HG03135 (cell line): Measurements from ENCODE around the gene STX17.
"Not testable (repeated sequence)": the region's sequence is repeated elsewhere in the genome, so short reads cannot be mapped to it uniquely, and the experiment has no call there.

Experiments used
- ATAC-seq: cut with Tn5 transposase; IDR thresholded peaks from one replicate; pipeline ENCODE4 v1.9.1; 2021; ENCODE audit warnings: mild to moderate bottlenecking, moderate library complexity; ENCODE audit not compliant: unreplicated experiment

Gene STX17

DNA sequence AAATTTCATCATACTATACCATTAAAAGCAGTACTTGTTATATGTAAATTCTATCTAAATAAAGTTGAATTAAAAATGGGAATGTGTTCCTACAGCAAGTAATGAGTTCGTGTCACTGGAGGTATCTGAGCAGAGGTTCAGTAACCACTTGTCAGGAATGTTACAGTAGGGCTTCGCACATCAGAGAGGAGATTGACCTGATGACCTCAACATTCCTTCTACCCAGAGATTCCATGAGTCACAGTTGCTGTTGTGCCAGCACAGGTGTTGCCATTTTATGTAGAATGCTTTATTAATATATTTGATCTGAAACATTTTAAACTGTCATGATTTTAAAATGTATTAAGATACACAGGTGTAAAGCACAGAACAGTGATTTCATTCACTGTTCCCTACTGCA is 60.3 kb downstream of the STX17 start:
- ATAC-seq = no peak

DNA sequence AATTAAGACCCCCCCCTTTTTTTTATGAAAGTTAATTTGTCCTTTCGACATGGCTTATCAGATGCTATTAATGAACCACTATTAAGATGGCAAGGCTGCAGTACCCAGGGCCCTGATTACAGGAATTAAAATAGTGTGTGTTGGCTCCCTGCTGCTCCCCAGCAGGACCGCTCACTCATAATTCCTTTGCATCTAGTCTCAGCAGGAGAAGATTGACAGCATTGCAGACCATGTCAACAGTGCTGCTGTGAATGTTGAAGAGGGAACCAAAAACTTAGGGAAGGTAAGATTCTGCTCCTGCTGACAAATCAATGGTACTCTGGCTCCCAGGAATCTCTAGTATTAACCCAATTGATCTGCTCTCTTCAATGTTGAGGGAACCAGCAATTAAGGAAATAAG is 61.0 kb downstream of the STX17 start:
- ATAC-seq = no peak

DNA sequence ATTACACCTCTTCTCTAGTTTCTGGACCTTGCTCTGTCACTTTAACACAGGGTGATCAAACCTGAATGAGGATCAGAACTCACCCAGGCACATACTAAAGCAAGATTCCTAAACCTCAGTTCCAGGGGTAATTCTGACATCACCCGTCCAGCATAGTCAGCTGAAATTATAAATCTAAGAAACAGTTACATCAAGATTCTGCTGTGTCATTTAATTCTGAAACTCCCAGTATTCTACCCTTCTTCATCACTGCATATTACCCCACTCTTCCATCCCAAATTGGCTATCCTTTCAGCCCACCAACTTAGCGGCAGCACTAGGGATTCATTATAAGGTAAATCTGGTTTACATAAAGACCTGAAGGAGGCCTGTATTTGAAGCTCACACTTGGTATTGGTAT is 64.0 kb downstream of the STX17 start:
- ATAC-seq = no peak

DNA sequence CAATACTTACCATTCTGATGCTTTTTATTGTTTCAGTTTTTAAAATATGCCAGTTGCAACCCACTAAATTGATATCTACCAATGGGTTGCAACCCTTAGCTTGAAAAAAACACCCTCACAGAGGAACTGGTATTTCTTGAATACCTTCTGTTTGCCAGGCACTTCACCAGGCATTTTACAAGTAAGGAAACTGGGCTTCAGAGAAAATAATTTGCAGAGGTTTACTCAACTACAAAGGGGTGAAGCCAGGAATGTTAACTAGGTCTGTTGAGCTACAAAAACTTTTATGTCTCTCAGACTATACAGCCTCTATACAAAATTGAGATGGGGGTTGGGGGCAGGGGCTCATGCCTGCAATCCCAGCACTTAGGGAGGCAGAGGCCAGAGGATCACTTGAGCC is 65.0 kb downstream of the STX17 start:
- no peak for ATAC-seq

DNA sequence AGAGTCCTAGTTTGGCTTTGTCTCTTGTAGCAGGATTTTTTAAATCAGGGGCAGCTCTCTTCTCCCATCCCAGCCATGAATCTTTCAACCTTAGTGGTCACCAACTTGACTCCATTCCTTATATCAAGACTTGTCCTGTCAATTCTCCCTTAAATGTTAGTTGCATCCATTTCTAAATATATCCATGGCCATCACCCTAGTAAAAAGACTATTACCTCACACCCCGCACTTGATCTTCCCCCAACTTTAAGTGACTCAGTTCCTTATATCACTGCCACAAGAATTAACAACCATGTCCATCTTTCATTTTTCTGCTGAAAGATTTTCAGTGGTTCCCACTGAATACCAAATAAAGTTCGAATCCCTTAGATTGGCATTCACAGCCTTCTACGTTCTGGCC is 67.0 kb downstream of the STX17 start:
- ATAC-seq = no peak

DNA sequence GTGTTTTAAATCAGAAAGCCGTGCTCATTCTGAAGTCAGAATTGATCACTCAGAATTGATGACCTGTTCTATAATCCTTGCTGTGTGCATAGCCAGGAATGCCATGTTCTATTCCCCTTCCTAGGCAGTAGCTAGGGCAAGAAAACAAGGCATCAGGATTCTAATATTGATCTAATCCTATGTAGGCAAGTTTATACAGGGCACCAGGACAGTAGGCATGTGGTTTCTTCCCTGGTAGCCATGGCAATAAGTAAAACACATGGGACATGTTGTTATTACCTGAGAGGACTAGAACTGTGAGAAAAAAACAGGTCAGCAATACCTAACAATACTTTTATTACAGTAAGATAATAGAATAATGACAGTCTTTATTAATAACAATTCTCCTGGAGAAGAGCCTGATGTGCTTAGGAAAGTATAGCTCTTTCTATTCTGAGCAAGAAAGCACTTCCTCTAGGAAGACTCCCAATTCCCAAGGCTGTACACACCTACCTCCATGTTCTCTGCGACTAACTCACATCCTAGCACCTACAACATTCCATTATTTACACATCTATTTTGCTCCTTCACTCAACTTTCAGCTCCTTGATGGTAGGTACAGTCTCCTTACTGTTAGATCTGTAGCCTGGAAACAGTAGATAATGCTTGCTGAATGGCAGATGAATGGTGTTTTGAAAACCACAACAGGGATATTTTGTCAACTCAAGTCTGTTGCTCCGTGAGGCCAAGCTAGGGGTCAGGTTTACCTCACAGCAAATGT is 70.8 kb downstream of the STX17 start:
- ATAC-seq = no peak

DNA sequence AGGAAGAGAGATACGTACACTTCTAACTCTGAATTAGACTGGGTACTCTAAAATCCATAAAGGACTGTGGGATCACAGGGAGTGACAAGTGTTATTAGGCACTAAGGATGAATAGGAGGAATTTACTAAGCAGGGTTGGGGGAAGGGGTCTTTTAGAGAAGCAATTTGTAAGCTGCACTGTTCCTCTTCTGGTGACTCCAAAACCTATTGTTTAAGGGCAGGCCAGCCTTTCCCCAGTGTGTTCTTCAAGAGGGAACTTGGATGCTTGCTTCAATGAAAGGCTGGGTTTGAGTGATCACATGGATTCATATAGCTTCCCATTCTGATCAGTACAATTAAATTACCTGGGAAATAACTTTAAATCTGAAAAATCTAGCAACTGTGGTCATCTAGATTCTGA is 71.8 kb downstream of the STX17 start:
- no peak for ATAC-seq

DNA sequence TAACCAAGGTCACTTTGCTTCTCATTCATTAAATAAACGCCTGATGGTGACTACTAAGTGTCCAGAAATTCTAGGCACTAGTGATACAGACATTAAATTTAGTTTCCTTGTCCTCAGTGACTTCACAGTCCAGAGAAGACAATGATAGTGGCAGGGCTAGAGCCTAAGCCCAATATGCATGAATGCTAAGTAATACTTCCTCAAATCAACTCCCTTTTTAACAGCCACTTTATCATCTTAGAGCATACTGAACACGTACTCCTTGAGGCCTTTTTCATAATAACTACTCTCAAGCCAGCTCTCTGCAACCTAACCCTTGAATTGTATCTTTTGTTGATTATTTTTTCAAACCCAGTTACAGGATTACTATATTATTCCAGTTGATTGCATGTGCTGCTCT is 74.1 kb downstream of the STX17 start:
- ATAC-seq = no peak

DNA sequence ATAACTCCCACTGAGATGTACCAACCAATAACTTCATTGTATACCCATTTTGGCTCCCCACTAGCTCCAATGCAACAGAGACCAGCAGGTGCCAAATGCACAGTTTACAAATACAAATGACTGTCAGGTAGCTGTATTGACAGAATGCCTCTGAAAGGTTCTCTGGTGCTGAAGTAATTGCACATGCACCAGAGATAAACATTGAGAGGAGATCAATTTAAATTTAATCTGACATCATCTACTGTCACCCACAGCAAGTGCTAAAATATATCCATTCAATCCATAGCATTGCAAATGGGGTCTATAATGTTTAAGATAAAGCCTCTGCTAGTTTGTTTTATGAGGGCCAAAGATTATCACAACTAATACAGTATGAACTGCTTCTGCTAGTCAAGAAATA is 80.2 kb downstream of the STX17 start:
- ATAC-seq = no peak

DNA sequence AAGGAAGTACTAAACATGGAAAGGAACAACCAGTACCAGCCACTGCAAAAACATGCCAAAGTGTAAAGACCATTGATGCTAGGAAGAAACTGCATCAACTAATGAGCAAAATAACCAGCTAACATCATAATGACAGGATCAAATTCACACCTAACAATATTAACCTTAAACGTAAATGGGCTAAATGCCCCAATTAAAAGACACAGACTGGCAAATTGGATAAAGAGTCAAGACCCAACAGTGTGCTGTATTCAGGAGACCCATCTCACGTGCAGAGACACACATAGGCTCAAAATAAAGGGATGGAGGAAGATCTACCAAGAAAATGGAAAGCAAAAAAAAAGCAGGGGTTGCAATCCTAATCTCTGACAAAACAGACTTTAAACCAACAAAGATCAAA is 84.1 kb downstream of the STX17 start:
- ATAC-seq = not testable (repeated sequence)

DNA sequence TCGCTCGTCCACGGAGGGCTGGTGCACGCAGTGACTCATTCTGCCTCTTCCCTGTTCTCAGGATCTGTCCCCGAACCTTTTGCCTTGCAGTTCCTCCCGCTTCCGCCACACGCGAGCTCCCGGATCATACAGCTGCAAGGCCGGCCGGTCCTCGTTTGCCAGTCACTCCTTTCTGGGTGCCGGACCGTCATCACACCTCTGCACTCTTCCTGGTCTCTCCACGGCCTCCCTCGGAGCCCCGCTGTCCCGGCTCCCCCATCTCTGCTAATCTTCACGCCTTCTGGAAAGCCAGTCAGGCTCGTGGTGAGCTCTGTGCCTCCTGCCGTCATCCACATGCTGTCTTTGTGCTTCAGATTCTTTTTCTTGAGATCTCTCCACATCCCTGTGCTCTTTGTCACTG is 91.8 kb downstream of the STX17 start:
- no peak for ATAC-seq

DNA sequence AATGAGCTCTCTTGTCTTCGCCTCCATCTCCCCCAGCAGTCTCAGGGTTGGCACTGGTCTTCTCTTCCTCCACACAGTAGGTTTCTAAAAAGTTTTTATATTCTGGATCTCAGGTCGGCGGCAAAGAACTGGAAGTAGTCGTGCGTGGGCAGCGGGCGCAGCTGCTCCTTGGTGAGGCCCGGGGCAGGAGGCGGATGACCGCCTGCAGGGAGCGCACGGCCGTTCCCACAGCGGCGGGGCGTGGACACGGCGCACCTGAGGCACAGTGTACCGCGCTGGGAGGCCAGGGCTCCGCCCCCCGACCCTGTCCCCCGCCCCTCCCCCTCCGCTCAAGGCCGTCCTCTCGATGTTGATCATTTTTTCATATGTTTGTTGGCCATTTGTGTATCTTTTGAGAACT is 92.4 kb downstream of the STX17 start:
- ATAC-seq = no peak

DNA sequence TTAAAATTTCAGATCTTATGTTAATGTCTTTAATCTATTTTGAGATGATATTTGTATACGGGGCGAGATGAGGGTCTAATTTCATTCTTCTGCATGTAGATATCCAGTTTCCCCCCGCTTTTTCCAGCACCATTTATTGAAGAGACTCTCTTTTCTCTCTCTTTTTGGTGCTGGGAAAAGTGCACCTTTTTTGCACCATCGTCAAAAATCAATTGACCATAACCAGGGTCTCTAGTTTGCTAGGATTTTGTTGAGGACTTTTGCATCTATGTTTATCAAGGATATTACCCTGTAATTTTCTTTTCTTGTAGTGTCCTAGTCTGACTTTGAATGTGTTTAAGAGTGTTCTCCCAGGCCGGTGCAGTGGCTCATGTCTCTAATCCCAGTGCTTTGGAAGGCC is 93.3 kb downstream of the STX17 start:
- ATAC-seq = no peak

DNA sequence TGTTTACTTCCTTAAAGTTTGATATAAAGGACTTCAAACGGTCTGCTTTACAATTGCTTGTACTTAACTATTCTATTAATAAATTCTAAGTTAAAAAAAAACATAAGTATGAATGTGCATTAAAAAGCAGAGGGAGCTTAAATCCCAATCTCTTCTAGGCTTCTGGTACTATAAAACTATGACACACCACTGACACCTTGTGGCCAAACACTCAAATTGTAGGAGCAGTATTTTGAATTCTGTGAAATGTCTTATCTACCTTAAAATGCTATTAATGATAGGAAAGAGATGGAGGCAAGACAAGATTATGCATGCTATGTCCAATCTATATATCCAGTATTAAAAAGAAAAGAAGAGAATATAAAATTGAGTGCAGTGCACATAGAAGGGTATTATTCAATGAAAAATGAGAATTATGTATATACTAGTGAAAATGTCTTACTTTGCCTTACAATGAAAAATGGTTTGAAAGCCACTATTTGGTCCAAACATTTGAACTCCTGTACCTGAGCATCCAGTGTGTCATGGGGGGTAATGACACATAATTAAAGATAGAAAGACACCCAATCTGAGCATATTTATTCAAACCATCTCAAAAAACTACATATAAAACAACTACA is 104.7 kb downstream of the STX17 start:
- ATAC-seq = no peak

DNA sequence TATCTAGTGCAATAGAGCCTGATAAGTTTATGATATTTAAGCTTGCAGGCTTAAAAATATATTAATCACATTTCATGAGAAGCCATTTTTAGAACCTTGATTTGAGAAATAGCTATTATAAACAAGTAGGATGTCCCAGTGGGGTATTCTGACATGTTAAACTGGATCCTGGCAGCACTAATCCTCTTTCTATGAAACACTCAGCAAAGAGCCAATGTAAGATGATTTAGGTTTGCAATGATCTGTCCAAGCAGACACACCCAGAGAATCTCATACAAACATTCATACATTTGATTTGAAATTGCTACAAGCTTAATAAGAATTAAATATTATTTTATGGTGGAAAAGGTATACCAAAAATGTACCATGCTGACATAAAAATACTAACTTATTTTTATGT is 105.8 kb downstream of the STX17 start:
- ATAC-seq = no peak

DNA sequence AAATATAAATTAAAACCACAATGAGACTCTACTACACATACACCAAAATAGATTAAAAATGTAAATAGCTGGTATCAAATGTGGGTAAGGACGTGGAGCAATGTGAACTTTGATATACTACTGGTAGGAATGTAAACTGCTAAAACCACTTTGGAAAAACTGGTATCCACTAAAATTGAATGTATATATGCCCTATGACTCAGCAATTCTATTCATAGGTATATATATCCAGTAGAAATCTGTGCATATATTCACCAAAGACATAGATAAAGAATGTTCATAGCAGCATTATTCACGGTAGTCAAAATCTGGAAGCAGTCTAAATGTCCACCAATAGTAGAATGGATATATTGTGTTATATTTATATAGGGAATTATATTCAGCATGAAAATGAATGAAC is 107.1 kb downstream of the STX17 start:
- ATAC-seq = no peak

DNA sequence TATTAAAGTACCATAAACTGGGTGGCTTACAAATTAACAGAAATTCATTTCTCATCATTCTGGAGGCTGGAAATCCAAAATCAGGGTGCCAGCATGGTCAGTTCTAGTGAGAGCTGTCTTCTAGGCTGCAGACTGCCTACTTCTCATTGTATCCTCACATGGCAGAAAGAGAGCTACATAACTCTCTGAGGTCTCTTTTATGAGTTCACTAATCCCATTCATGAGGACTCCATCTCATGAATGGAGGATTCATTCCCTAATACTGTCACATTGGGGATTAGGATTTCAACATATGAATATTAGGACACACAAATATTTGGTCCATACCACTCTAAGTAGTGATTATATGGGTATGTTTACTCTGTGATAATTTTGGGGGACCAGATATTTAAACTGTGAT is 108.4 kb downstream of the STX17 start:
- no peak for ATAC-seq

DNA sequence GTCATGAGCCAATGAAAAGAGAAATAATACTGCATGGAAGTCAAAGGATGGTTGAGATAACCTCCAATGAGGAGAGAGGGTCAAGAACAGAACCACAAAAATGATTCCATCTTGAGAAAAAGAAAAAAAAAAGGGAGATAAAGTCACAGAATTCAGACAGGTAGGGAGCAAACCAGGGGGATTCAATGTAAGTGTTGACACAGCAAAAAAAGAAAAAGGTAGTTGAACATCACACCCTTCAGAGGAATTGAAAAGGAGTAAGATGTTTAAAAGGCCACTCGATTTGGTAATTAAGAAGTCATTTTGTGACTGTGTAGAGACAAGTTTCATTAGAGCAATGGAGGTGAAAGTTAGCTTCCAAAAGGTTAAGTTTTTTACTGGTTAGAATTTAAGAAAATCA is 113.1 kb downstream of the STX17 start:
- ATAC-seq = no peak
